ENCODE data around the gene PARD3B. TPM values are rescaled to one million over a fixed set of nuclear protein-coding genes. Genes with fewer than 3 reads are reported as not detected.

The PARD3B gene
- total RNA-seq, 1 experiment from 2014 or later, result 7.6 TPM

- CTCF ChIA-PET, result no interaction called here
Observed at GRCh38 chr2:204796581-204796980, 251.3 kb downstream of the PARD3B start.

GRCh38 chr2:204799791-204800190 is 254.5 kb downstream of the PARD3B start:
- POLR2A ChIA-PET (ENCODE audit: low non-redundant PET), result no interaction called here
- Histone ChIP-seq H3K4me1 (ENCODE audit: insufficient read depth, low read length, poor library complexity, severe bottlenecking) (no peaks in the 10 kb centered on the region), H3K36me3 (ENCODE audit: insufficient read depth, low read length, poor library complexity, severe bottlenecking) (no peaks in the 10 kb centered on the region), H3K27me3 (replicated peaks; ENCODE audit: insufficient read depth, low read depth, low read length, poor library complexity) (no peaks in the 10 kb centered on the region), H3K4me3 (ENCODE audit: low read depth, low read length, poor library complexity, severe bottlenecking) (no peak overlapping the region), H3K9me3 (ENCODE audit: low read depth, low read length, poor library complexity, severe bottlenecking) (no peaks in the 10 kb centered on the region), H3K27ac (ENCODE audit: low read depth, low read length, poor library complexity, severe bottlenecking) (no peak overlapping the region)
- TF ChIP-seq CTCF (conservative IDR thresholded peaks at IDR 0.05; ENCODE audit: low read depth, low read length) (no peak), EZH2 (IDR thresholded peaks at IDR 0.05; ENCODE audit: borderline replicate concordance, low read depth, low read length, poor library complexity, severe bottlenecking) (no peak)
- no TSS peak for BruUV-seq (replicated peaks)
- intact Hi-C loops (cut with micrococcal nuclease; ENCODE audit: unreplicated experiment), result no loop called here
- CTCF ChIA-PET, result no interaction called here
- no peak for DNase-seq (ENCODE audit: low spot score)

More at GRCh38 chr2:204796581-204796980, 251.3 kb downstream of the PARD3B start:
- POLR2A ChIA-PET (ENCODE audit: low non-redundant PET), result no interaction called here
- Histone ChIP-seq H3K4me1 (ENCODE audit: insufficient read depth, low read length, poor library complexity, severe bottlenecking) (no peaks in the 10 kb centered on the region), H3K27ac (ENCODE audit: low read depth, low read length, poor library complexity, severe bottlenecking) (no peak overlapping the region), H3K27me3 (replicated peaks; ENCODE audit: insufficient read depth, low read depth, low read length, poor library complexity) (no peaks in the 10 kb centered on the region), H3K9me3 (ENCODE audit: low read depth, low read length, poor library complexity, severe bottlenecking) (no peaks in the 10 kb centered on the region), H3K4me3 (ENCODE audit: low read depth, low read length, poor library complexity, severe bottlenecking) (no peak overlapping the region), H3K36me3 (ENCODE audit: insufficient read depth, low read length, poor library complexity, severe bottlenecking) (no peaks in the 10 kb centered on the region)
- no TSS peak for BruUV-seq (replicated peaks)
- intact Hi-C loops (cut with micrococcal nuclease; ENCODE audit: unreplicated experiment), result no loop called here
- DNase-seq (ENCODE audit: low spot score), result no peak
- TF ChIP-seq CTCF (conservative IDR thresholded peaks at IDR 0.05; ENCODE audit: low read depth, low read length) (no peak), EZH2 (IDR thresholded peaks at IDR 0.05; ENCODE audit: borderline replicate concordance, low read depth, low read length, poor library complexity, severe bottlenecking) (no peak)

GRCh38 chr2:204808494-204808893 is 263.2 kb downstream of the PARD3B start:
- no peak overlapping the region for H3K4me3 ChIP-seq (ENCODE audit: low read depth, low read length, poor library complexity, severe bottlenecking)
- no TSS peak for BruUV-seq (replicated peaks)
- no peak for DNase-seq (ENCODE audit: low spot score)
- intact Hi-C loops (cut with micrococcal nuclease; ENCODE audit: unreplicated experiment), result no loop called here
- H3K4me1 ChIP-seq (ENCODE audit: insufficient read depth, low read length, poor library complexity, severe bottlenecking), result no peaks in the 10 kb centered on the region
- H3K9me3 ChIP-seq (ENCODE audit: low read depth, low read length, poor library complexity, severe bottlenecking), result peaks cover 13% of the 10 kb centered on the region
- H3K27me3 ChIP-seq (replicated peaks; ENCODE audit: insufficient read depth, low read depth, low read length, poor library complexity), result no peaks in the 10 kb centered on the region
- TF ChIP-seq EZH2 (IDR thresholded peaks at IDR 0.05; ENCODE audit: borderline replicate concordance, low read depth, low read length, poor library complexity, severe bottlenecking) (no peak), CTCF (conservative IDR thresholded peaks at IDR 0.05; ENCODE audit: low read depth, low read length) (no peak)
- ChIA-PET CTCF (no interaction called here), POLR2A (ENCODE audit: low non-redundant PET) (no interaction called here)
- H3K27ac ChIP-seq (ENCODE audit: low read depth, low read length, poor library complexity, severe bottlenecking), result no peak overlapping the region
- no peaks in the 10 kb centered on the region for H3K36me3 ChIP-seq (ENCODE audit: insufficient read depth, low read length, poor library complexity, severe bottlenecking)

Data from A673 (cell line).